IMR-90 (cell line): Measurements from ENCODE around the gene MVP. TPM values are rescaled to one million over a fixed set of nuclear protein-coding genes. Genes with fewer than 3 reads are reported as not detected.

Experiments
- ATAC-seq: fragments of 200-7000 bp; cut with Tn5 transposase; 2 replicates; pipeline ENCODE4 v1.9.1; 2020; ENCODE audit warnings: low read depth, mild to moderate bottlenecking, moderate library complexity
- BruUV-seq: library from RNA; stranded (reverse); fragments of 400-500 nt; replicated peaks from 2 replicates; lab custom pipeline; 2021; lab: Mats Ljungman, UMichigan
- CTCF ChIA-PET: fragments of 300-600 bp; formaldehyde crosslinking; extraction: SDS; loops from one replicate; lab custom pipeline; 2021; ENCODE audit warnings: antibody characterized with exemption; lab: Yijun Ruan, JAX
- POLR2A ChIA-PET: fragments of 300-600 bp; sonication (Branson Sonifier 250); formaldehyde crosslinking; loops from one replicate; lab custom pipeline; 2022; ENCODE audit warnings: antibody characterized with exemption; ENCODE audit not compliant: unreplicated experiment; lab: Charles Lee
- DNase-seq: peaks from one replicate; pipeline ENCODE4 v3.0.0; 2013
- H2AFZ ChIP-seq: replicated peaks from 2 replicates; pipeline ENCODE3; 2013; ENCODE audit warnings: low read length, mild to moderate bottlenecking; ENCODE audit not compliant: poor library complexity
- H2AK5ac ChIP-seq: 2 replicates; pipeline ENCODE4 v1.6.1; 2013; ENCODE audit warnings: low read depth, low read length, inconsistent platforms
- H2AK9ac ChIP-seq: replicated peaks from 2 replicates; pipeline ENCODE3; 2013; ENCODE audit warnings: mild to moderate bottlenecking, low read depth, low read length, moderate library complexity; ENCODE audit not compliant: poor library complexity
- H2BK120ac ChIP-seq: 2 replicates; pipeline ENCODE4 v1.6.1; 2013; ENCODE audit warnings: low read depth, low read length, inconsistent platforms
- H2BK15ac ChIP-seq: 3 replicates; pipeline ENCODE4 v1.6.1; 2013; ENCODE audit warnings: low read depth, low read length, inconsistent platforms
- H2BK20ac ChIP-seq: 2 replicates; pipeline ENCODE4 v1.6.1; 2013; ENCODE audit warnings: low read depth, mild to moderate bottlenecking, inconsistent platforms, low read length, moderate library complexity
- H2BK5ac ChIP-seq: 2 replicates; pipeline ENCODE4 v1.6.1; 2013; ENCODE audit warnings: mild to moderate bottlenecking, low read depth, low read length, inconsistent platforms; ENCODE audit not compliant: poor library complexity, severe bottlenecking
- H3K14ac ChIP-seq: replicated peaks from 2 replicates; pipeline ENCODE4 v1.6.1; 2013; ENCODE audit warnings: low read depth, low read length, inconsistent platforms
- H3K18ac ChIP-seq: 2 replicates; pipeline ENCODE4 v1.6.1; 2013; ENCODE audit warnings: low read depth, low read length, control low read depth
- H3K23ac ChIP-seq: 2 replicates; pipeline ENCODE4 v1.6.1; 2013; ENCODE audit warnings: low read depth, low read length, inconsistent platforms
- H3K27ac ChIP-seq: 2 replicates; pipeline ENCODE4 v1.5.1; 2013; ENCODE audit warnings: mild to moderate bottlenecking, control low read depth, low read length; ENCODE audit not compliant: insufficient read depth
- H3K27me3 ChIP-seq: 2 replicates; pipeline ENCODE4 v1.6.1; 2013; ENCODE audit warnings: low read length; ENCODE audit not compliant: control insufficient read depth, insufficient read depth
- H3K36me3 ChIP-seq: 2 replicates; pipeline ENCODE4 v1.6.1; 2013; ENCODE audit warnings: low read length, mixed read lengths; ENCODE audit not compliant: control insufficient read depth, insufficient read depth
- H3K4ac ChIP-seq: 2 replicates; pipeline ENCODE4 v1.6.1; 2013; ENCODE audit warnings: low read depth, low read length, inconsistent platforms
- H3K4me1 ChIP-seq: 2 replicates; pipeline ENCODE4 v1.6.1; 2013; ENCODE audit warnings: low read length, mixed read lengths; ENCODE audit not compliant: control insufficient read depth, insufficient read depth
- H3K4me2 ChIP-seq: 2 replicates; pipeline ENCODE4 v1.6.1; 2013; ENCODE audit warnings: low read depth, mild to moderate bottlenecking, control low read depth, low read length, moderate library complexity
- H3K4me3 ChIP-seq: 2 replicates; pipeline ENCODE4 v1.5.1; 2013; ENCODE audit warnings: low read depth, mild to moderate bottlenecking, control low read depth, low read length, moderate library complexity; ENCODE audit not compliant: insufficient read depth
- H3K56ac ChIP-seq: 2 replicates; pipeline ENCODE4 v1.6.1; 2013; ENCODE audit warnings: low read length, inconsistent platforms; ENCODE audit not compliant: insufficient read depth; ENCODE audit errors: extremely low read depth
- H3K79me1 ChIP-seq, 2 experiments: 2 replicates each; pipeline ENCODE4 v1.6.1; 2013; ENCODE audit warnings: low read length in 2 of 2, inconsistent platforms in 1 of 2, low read depth in 1 of 2
- H3K9ac ChIP-seq: 2 replicates; pipeline ENCODE4 v1.6.1; 2013; ENCODE audit warnings: low read depth, low read length, control low read depth
- H3K9me1 ChIP-seq: 2 replicates; pipeline ENCODE4 v1.6.1; 2013; ENCODE audit warnings: low read length, inconsistent platforms; ENCODE audit not compliant: insufficient read depth
- H3K9me3 ChIP-seq: 2 replicates; pipeline ENCODE4 v1.6.1; 2013; ENCODE audit warnings: low read length; ENCODE audit not compliant: control insufficient read depth, insufficient read depth
- H4K20me1 ChIP-seq: 2 replicates; pipeline ENCODE4 v1.6.1; 2013; ENCODE audit warnings: low read length, inconsistent platforms; ENCODE audit not compliant: insufficient read depth
- H4K5ac ChIP-seq: 2 replicates; pipeline ENCODE4 v1.6.1; 2013; ENCODE audit warnings: mild to moderate bottlenecking, low read depth, low read length, control low read depth
- H4K8ac ChIP-seq, 2 experiments: 2 replicates each; pipeline ENCODE4 v1.6.1; 2013; ENCODE audit warnings: low read depth in 2 of 2, low read length in 2 of 2, control low read depth in 1 of 2, inconsistent platforms in 1 of 2
- H4K91ac ChIP-seq: 2 replicates; pipeline ENCODE4 v1.6.1; 2013; ENCODE audit warnings: low read depth, low read length, inconsistent platforms; ENCODE audit not compliant: insufficient read depth
- BHLHE40 ChIP-seq: fragments of 150-350 bp; IDR thresholded peaks from 2 replicates; pipeline ENCODE4 v1.6.1; 2016; ENCODE audit warnings: mild to moderate bottlenecking, low read depth, low read length
- CEBPB ChIP-seq: IDR thresholded peaks from 2 replicates; pipeline ENCODE4 v1.6.1; 2012; ENCODE audit warnings: low read depth, low read length, improper control_type of control experiment
- CHD1 ChIP-seq: IDR thresholded peaks from 2 replicates; pipeline ENCODE4 v1.6.1; 2012; ENCODE audit warnings: low read depth, low read length, improper control_type of control experiment
- CTCF ChIP-seq: conservative IDR thresholded peaks from 2 replicates; pipeline ENCODE4 v1.5.1; 2012; ENCODE audit warnings: mild to moderate bottlenecking, low read depth, low read length, improper control_type of control experiment
- ELK1 ChIP-seq: fragments of 150-350 bp; IDR thresholded peaks from 2 replicates; pipeline ENCODE4 v1.6.1; 2016; ENCODE audit warnings: low read depth, mild to moderate bottlenecking, low read length, moderate library complexity, borderline replicate concordance
- FOS ChIP-seq: fragments of 150-350 bp; IDR thresholded peaks from 2 replicates; pipeline ENCODE4 v1.6.1; 2016; ENCODE audit warnings: low read depth, low read length
- MAFK ChIP-seq: IDR thresholded peaks from 2 replicates; pipeline ENCODE4 v1.6.1; 2012; ENCODE audit warnings: low read depth, low read length, improper control_type of control experiment
- MAZ ChIP-seq: IDR thresholded peaks from 2 replicates; pipeline ENCODE4 v1.6.1; 2012; ENCODE audit warnings: low read depth, mild to moderate bottlenecking, low read length, improper control_type of control experiment, moderate library complexity, borderline replicate concordance
- MXI1 ChIP-seq: IDR thresholded peaks from 2 replicates; pipeline ENCODE4 v1.6.1; 2012; ENCODE audit warnings: low read depth, mild to moderate bottlenecking, low read length, moderate library complexity, borderline replicate concordance
- NFE2L2 ChIP-seq: fragments of 150-350 bp; IDR thresholded peaks from 2 replicates; pipeline ENCODE4 v1.6.1; 2016; ENCODE audit warnings: low read depth, mild to moderate bottlenecking, low read length
- RAD21 ChIP-seq: IDR thresholded peaks from 2 replicates; pipeline ENCODE4 v1.6.1; 2012; ENCODE audit warnings: low read length, improper control_type of control experiment
- RFX5 ChIP-seq: IDR thresholded peaks from 2 replicates; pipeline ENCODE4 v1.8.0; 2012; ENCODE audit warnings: low read depth, mild to moderate bottlenecking, low read length, moderate library complexity
- SMC3 ChIP-seq: fragments of 150-350 bp; IDR thresholded peaks from 2 replicates; pipeline ENCODE4 v1.6.1; 2016; ENCODE audit warnings: low read depth, mild to moderate bottlenecking, antibody characterized with exemption, low read length, moderate library complexity
- WGBS, 2 experiments: methylation state at CpG; one replicate each; pipeline versions ENCODE4 v1.1.5 to v1.1.7; 2013; ENCODE audit warnings: missing lambda C conversion rate in 2 of 2; ENCODE audit not compliant: insufficient read length in 1 of 2; ENCODE audit errors: extremely low coverage in 2 of 2; 5-methylcytosine and 5-hydroxymethylcytosine counted together
- dilution Hi-C: fragments of 300-500 bp; cut with HindIII; formaldehyde crosslinking; loops from one replicate; pipeline ENCODE4 v1.14.3; 2018; ENCODE audit warnings: low sequenced_read_pairs; ENCODE audit not compliant: unreplicated experiment
- in situ Hi-C: fragments of 300-500 bp; cut with MboI; formaldehyde crosslinking; loops from 3 replicates; pipeline ENCODE4 v1.14.3; 2019; ENCODE audit warnings: low sequenced_read_pairs, inconsistent platforms, mixed read lengths
- intact Hi-C: fragments of 100-400 bp; cut with micrococcal nuclease; formaldehyde crosslinking; loops from 2 replicates; pipeline ENCODE4 v1.10.0; 2022
- polyA plus RNA-seq, 3 experiments: library from polyadenylated mRNA; depleted of rRNA; stranded (reverse); fragments of >200 nt; gene quantifications; 2 replicates each; pipeline ENCODE4 v1.2.3, GENCODE V29; 2012; ENCODE audit warnings: low replicate concordance in 1 of 3
- total RNA-seq: library from RNA; depleted of rRNA; stranded (reverse); fragments of >200 nt; gene quantifications from 2 replicates; pipeline ENCODE4 v1.2.3, GENCODE V29; 2012
- TF ChIP-seq, protein P1 (sequence below): fragments of 150-350 bp; IDR thresholded peaks from 2 replicates; pipeline ENCODE4 v1.6.1; 2017; ENCODE audit warnings: mild to moderate bottlenecking, antibody characterized with exemption, low read length, low read depth

The MVP gene
- total and polyA plus RNA-seq, 2 of the 4 experiments (the other 2 are of a cell fraction): 204 to 319 TPM

GRCh38 chr16:29876594-29877249 is 56.5 kb downstream of the MVP start:
- H2AK9ac ChIP-seq: peak overlapping the region; percentile 42
- dilution Hi-C loops (no loop called here), intact Hi-C loops (no loop called here), in situ Hi-C loops (no loop called here)
- no peaks in the 10 kb centered on the region for H3K4me1 ChIP-seq
- H2BK120ac ChIP-seq: no peak overlapping the region
- no peak overlapping the region for H3K9ac ChIP-seq
- DNase-seq: no peak
- H2AK5ac ChIP-seq: no peak overlapping the region
- peak; percentile 67 for ATAC-seq
- H2AFZ ChIP-seq: peak overlapping the region; percentile 86
- H2BK5ac ChIP-seq: no peak overlapping the region
- no peaks in the 10 kb centered on the region for H3K9me3 ChIP-seq
- no peak overlapping the region for H3K14ac ChIP-seq
- H3K36me3 ChIP-seq: no peaks in the 10 kb centered on the region; the same call in 1 of the 2 replicates
- no peak for TF ChIP-seq CEBPB
- no peak for TF ChIP-seq CHD1
- no peak for TF ChIP-seq RFX5
- no peak for TF ChIP-seq RAD21
- no peak for TF ChIP-seq NFE2L2
- TF ChIP-seq, protein P1, sequence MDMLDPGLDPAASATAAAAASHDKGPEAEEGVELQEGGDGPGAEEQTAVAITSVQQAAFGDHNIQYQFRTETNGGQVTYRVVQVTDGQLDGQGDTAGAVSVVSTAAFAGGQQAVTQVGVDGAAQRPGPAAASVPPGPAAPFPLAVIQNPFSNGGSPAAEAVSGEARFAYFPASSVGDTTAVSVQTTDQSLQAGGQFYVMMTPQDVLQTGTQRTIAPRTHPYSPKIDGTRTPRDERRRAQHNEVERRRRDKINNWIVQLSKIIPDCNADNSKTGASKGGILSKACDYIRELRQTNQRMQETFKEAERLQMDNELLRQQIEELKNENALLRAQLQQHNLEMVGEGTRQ: no peak
- no peak for TF ChIP-seq MAFK
- no peak for TF ChIP-seq SMC3
- TF ChIP-seq MAZ: no peak
- TF ChIP-seq MXI1: no peak
- no peak for TF ChIP-seq CTCF
- no peak for TF ChIP-seq BHLHE40
- TF ChIP-seq FOS: no peak
- TF ChIP-seq ELK1: no peak
- H4K5ac ChIP-seq: no peak overlapping the region
- no peak overlapping the region for H3K56ac ChIP-seq
- no peak overlapping the region for H3K27ac ChIP-seq
- POLR2A ChIA-PET: no interaction called here
- no peak overlapping the region for H3K18ac ChIP-seq
- peak overlapping the region; percentile 70 for H3K4me2 ChIP-seq
- no peak overlapping the region for H3K4me3 ChIP-seq
- BruUV-seq: no TSS peak
- peaks cover 3% of the 10 kb centered on the region; the same call in 1 of the 2 replicates for H4K20me1 ChIP-seq
- no peak overlapping the region for H2BK20ac ChIP-seq
- H4K8ac ChIP-seq: no peak overlapping the region
- no peaks in the 10 kb centered on the region for H3K9me1 ChIP-seq
- no peaks in the 10 kb centered on the region for H3K79me1 ChIP-seq
- no peak overlapping the region for H4K91ac ChIP-seq
- 10% methylated on average over 20 of the region's 45 CpGs; no CpG with 5 or more reads in 1 of the 2 experiments for WGBS, 2 experiments
- H3K4ac ChIP-seq: no peak overlapping the region
- no peak overlapping the region for H3K23ac ChIP-seq
- CTCF ChIA-PET: no interaction called here
- H3K27me3 ChIP-seq: peaks cover 18% of the 10 kb centered on the region
- H2BK15ac ChIP-seq: no peak overlapping the region
